Endodermal cell (in vitro differentiated cells): Measurements from ENCODE around the gene RNF40. TPM values are rescaled to one million over a fixed set of nuclear protein-coding genes. Genes with fewer than 3 reads are reported as not detected.
"Not testable (repeated sequence)": the region's sequence is repeated elsewhere in the genome, so short reads cannot be mapped to it uniquely, and the experiment has no call there.

Experiments
- DNase-seq: peaks from one replicate; pipeline ENCODE4 v3.0.0-alpha.2; 2017
- H3K27ac ChIP-seq: 2 replicates; pipeline ENCODE4 v1.5.1; 2013; ENCODE audit warnings: mild to moderate bottlenecking, low read depth, low read length, moderate library complexity
- H3K27me3 ChIP-seq: 2 replicates; pipeline ENCODE4 v1.6.1; 2013; ENCODE audit warnings: mild to moderate bottlenecking, low read length, moderate library complexity; ENCODE audit not compliant: insufficient read depth, control insufficient read depth, poor library complexity, severe bottlenecking
- H3K36me3 ChIP-seq: 2 replicates; pipeline ENCODE4 v1.7.0; 2013; ENCODE audit warnings: mild to moderate bottlenecking, low read length, moderate library complexity; ENCODE audit not compliant: control insufficient read depth, insufficient read depth
- H3K4me1 ChIP-seq: one replicate; pipeline ENCODE4 v1.7.0; 2013; ENCODE audit warnings: low read length; ENCODE audit not compliant: control insufficient read depth, insufficient read depth
- H3K4me3 ChIP-seq: 2 replicates; pipeline ENCODE4 v1.5.1; 2013; ENCODE audit warnings: mild to moderate bottlenecking, low read length, moderate library complexity
- H3K9ac ChIP-seq: 2 replicates; pipeline ENCODE4 v1.6.1; 2013; ENCODE audit warnings: mild to moderate bottlenecking, low read length, moderate library complexity; ENCODE audit not compliant: poor library complexity, severe bottlenecking; ENCODE audit errors: extremely low read depth
- H3K9me3 ChIP-seq: 2 replicates; pipeline ENCODE4 v1.6.1; 2013; ENCODE audit warnings: mild to moderate bottlenecking, low read length, moderate library complexity; ENCODE audit not compliant: control insufficient read depth
- H3K27ac Mint-ChIP-seq: 2 replicates; pipeline ENCODE4 v1.8.0; 2020; ENCODE audit warnings: mixed read lengths
- H3K27me3 Mint-ChIP-seq: 2 replicates; pipeline ENCODE4 v1.8.0; 2021; ENCODE audit warnings: mild to moderate bottlenecking, mixed read lengths; ENCODE audit not compliant: insufficient read depth
- H3K36me3 Mint-ChIP-seq: 2 replicates; pipeline ENCODE4 v1.8.0; 2020; ENCODE audit warnings: low read depth, mixed read lengths
- H3K4me1 Mint-ChIP-seq: 2 replicates; pipeline ENCODE4 v1.8.0; 2020; ENCODE audit warnings: mixed read lengths
- H3K4me3 Mint-ChIP-seq: 2 replicates; pipeline ENCODE4 v1.8.0; 2020; ENCODE audit warnings: mild to moderate bottlenecking, moderate library complexity, mixed read lengths
- H3K9me3 Mint-ChIP-seq: 2 replicates; pipeline ENCODE4 v1.8.0; 2020; ENCODE audit warnings: mild to moderate bottlenecking, mixed read lengths
- CTCF ChIP-seq: fragments of 200-600 bp; sonication (generic); conservative IDR thresholded peaks from 2 replicates; pipeline ENCODE4 v1.5.0; 2021; ENCODE audit warnings: antibody characterized with exemption, mild to moderate bottlenecking
- WGBS, 2 experiments: methylation state at CpG; one replicate each; pipeline versions ENCODE4 v1.1.5 to v1.1.7; 2013; ENCODE audit warnings: missing lambda C conversion rate in 2 of 2, mixed read lengths in 1 of 2; ENCODE audit not compliant: insufficient coverage in 1 of 2, insufficient read length in 1 of 2; 5-methylcytosine and 5-hydroxymethylcytosine counted together
- total RNA-seq, 2 donors: library from RNA; stranded (reverse); fragmentation: NEBNext Ultra II Directional in 1 of 2; extraction: Animal tissue kit (Norgen Biotek cat#: 25700) in 1 of 2; gene quantifications; 2 replicates in 1 of 2; 3 replicates in 1 of 2; pipeline ENCODE4 v1.2.1, GENCODE V29; 2021

RNF40 gene
- total RNA-seq, 2 donors from 2014 or later: 88.4 to 95.8 TPM

- peaks cover 2% of the 10 kb centered on the region for H3K9me3 Mint-ChIP-seq
- DNase-seq: no peak
- no peaks in the 10 kb centered on the region for H3K36me3 ChIP-seq
- no peaks in the 10 kb centered on the region for H3K9me3 ChIP-seq
- no peaks in the 10 kb centered on the region for H3K4me1 ChIP-seq
- H3K27ac Mint-ChIP-seq: peak overlapping the region; percentile 83
- H3K4me3 ChIP-seq: peak overlapping the region; percentile 39
- TF ChIP-seq CTCF: no peak
- 77 to 99% methylated on average over 3 of the region's 3 CpGs for WGBS, 2 experiments
- peaks cover 6% of the 10 kb centered on the region for H3K4me1 Mint-ChIP-seq
- H3K36me3 Mint-ChIP-seq: no peaks in the 10 kb centered on the region
- peak overlapping the region; percentile 43 for H3K4me3 Mint-ChIP-seq
- H3K27me3 ChIP-seq: no peaks in the 10 kb centered on the region
- peaks cover 28% of the 10 kb centered on the region for H3K27me3 Mint-ChIP-seq
- H3K27ac ChIP-seq: no peak overlapping the region
- H3K9ac ChIP-seq: no peak overlapping the region
These were observed 51.7 kb downstream of the RNF40 start for GRCh38 chr16:30813821-30814189.

GRCh38 chr16:30816769-30817168 lies 54.6 kb downstream of the RNF40 start:
- Histone ChIP-seq H3K27me3 (no peaks in the 10 kb centered on the region), H3K4me3 (no peak overlapping the region), H3K9me3 (no peaks in the 10 kb centered on the region), H3K36me3 (no peaks in the 10 kb centered on the region), H3K9ac (no peak overlapping the region), H3K27ac (no peak overlapping the region), H3K4me1 (no peaks in the 10 kb centered on the region)
- Mint-ChIP-seq H3K27ac (no peak overlapping the region), H3K4me1 (peaks cover 6% of the 10 kb centered on the region), H3K27me3 (peaks cover 19% of the 10 kb centered on the region), H3K9me3 (peaks cover 5% of the 10 kb centered on the region), H3K36me3 (peaks cover 1% of the 10 kb centered on the region), H3K4me3 (no peak overlapping the region)
- 90% methylated on average over 2 of the region's 2 CpGs; no CpG with 5 or more reads in 1 of the 2 experiments for WGBS, 2 experiments
- no peak for DNase-seq
- no peak for TF ChIP-seq CTCF

GRCh38 chr16:30820952-30821421 lies 58.9 kb downstream of the RNF40 start:
- Mint-ChIP-seq H3K4me3 (no peak overlapping the region), H3K9me3 (peaks cover 5% of the 10 kb centered on the region), H3K27me3 (peaks cover 15% of the 10 kb centered on the region), H3K4me1 (no peaks in the 10 kb centered on the region), H3K27ac (no peak overlapping the region), H3K36me3 (peaks cover 3% of the 10 kb centered on the region)
- Histone ChIP-seq H3K9me3 (no peaks in the 10 kb centered on the region), H3K9ac (no peak overlapping the region), H3K27ac (no peak overlapping the region), H3K4me3 (no peak overlapping the region), H3K4me1 (no peaks in the 10 kb centered on the region), H3K36me3 (no peaks in the 10 kb centered on the region), H3K27me3 (no peaks in the 10 kb centered on the region)
- no peak for TF ChIP-seq CTCF
- DNase-seq: no peak
- 91 to 94% methylated on average over 22 to 34 of the region's 34 CpGs for WGBS, 2 experiments

- H3K4me3 Mint-ChIP-seq, DNase-seq, H3K36me3 Mint-ChIP-seq, H3K9me3 Mint-ChIP-seq, H3K9me3 ChIP-seq, H3K27ac ChIP-seq, H3K4me3 ChIP-seq, H3K9ac ChIP-seq, H3K4me1 Mint-ChIP-seq, H3K36me3 ChIP-seq, H3K4me1 ChIP-seq, H3K27me3 ChIP-seq, H3K27ac Mint-ChIP-seq: not testable (repeated sequence)
- peaks cover 16% of the 10 kb centered on the region for H3K27me3 Mint-ChIP-seq
- WGBS, 2 experiments: 83 to 88% methylated on average over 7 to 9 of the region's 9 CpGs
These were observed 59.3 kb downstream of the RNF40 start for GRCh38 chr16:30821441-30821840.
